HepG2 (cell line): Measurements from ENCODE around the gene HPDL. TPM values are rescaled to one million over a fixed set of nuclear protein-coding genes. Genes with fewer than 3 reads are reported as not detected.

Experiments
- ATAC-seq: fragments of 200-7000 bp; cut with Tn5 transposase; 3 replicates; pipeline ENCODE4 v1.9.1; 2020; ENCODE audit warnings: mild to moderate bottlenecking, moderate library complexity
- BruUV-seq: library from RNA; stranded (reverse); fragments of 400-500 nt; replicated peaks from 2 replicates; lab custom pipeline; 2021; lab: Mats Ljungman, UMichigan
- CTCF ChIA-PET: fragments of 300-600 bp; formaldehyde crosslinking; extraction: SDS; loops from one replicate; lab custom pipeline; 2021; ENCODE audit warnings: low total read pairs, inconsistent platforms, low intra/inter-chr PET ratio; lab: Yijun Ruan, JAX
- POLR2A ChIA-PET: fragments of 350-600 bp; sonication (Branson Sonifier 250); formaldehyde crosslinking; loops from one replicate; lab custom pipeline; 2020; ENCODE audit warnings: antibody characterized with exemption, inconsistent platforms; lab: Yijun Ruan, JAX
- DNase-seq: peaks from one replicate; pipeline ENCODE4 v3.0.0-alpha.2; 2015; ENCODE audit warnings: low spot score
- FAIRE-seq: peaks from 3 replicates; lab custom pipeline; 2011; peaks lifted over from hg19 to GRCh38; lab: Jason Lieb, UNC
- H2AFZ ChIP-seq: one replicate; pipeline ENCODE4 v1.6.1; 2011; ENCODE audit warnings: low read length, inconsistent platforms
- H3K27ac ChIP-seq: fragments of 300-600 bp; 3 replicates; pipeline ENCODE4 v1.8.0; 2011; ENCODE audit warnings: mixed run types, mild to moderate bottlenecking, mixed read lengths, low read length, inconsistent platforms; ENCODE audit not compliant: insufficient read depth; ENCODE audit errors: extremely low read length
- H3K27me3 ChIP-seq, 2 experiments: fragments of 200-600 bp in 1 of 2; 2 replicates in 1 of 2; 3 replicates in 1 of 2; pipeline versions ENCODE4 v1.6.0 to v1.8.0; 2011; ENCODE audit warnings: low read length in 2 of 2, mild to moderate bottlenecking in 2 of 2, moderate library complexity in 2 of 2, inconsistent platforms in 1 of 2; ENCODE audit not compliant: insufficient read depth in 2 of 2, control insufficient read depth in 1 of 2
- H3K36me3 ChIP-seq, 2 experiments: fragments of 200-600 bp in 1 of 2; replicated peaks in 1 of 2; 2 replicates in 1 of 2; 3 replicates in 1 of 2; pipeline versions ENCODE4 v1.5.1 to v1.8.0; 2011; ENCODE audit warnings: low read length in 2 of 2, inconsistent platforms in 1 of 2; ENCODE audit not compliant: insufficient read depth in 2 of 2, control insufficient read depth in 1 of 2
- H3K4me1 ChIP-seq: 2 replicates; pipeline ENCODE4 v1.5.1; 2012; ENCODE audit warnings: low read length, inconsistent platforms; ENCODE audit not compliant: insufficient read depth
- H3K4me2 ChIP-seq: 2 replicates; pipeline ENCODE4 v1.6.0; 2011; ENCODE audit warnings: low read depth, low read length, inconsistent platforms
- H3K4me3 ChIP-seq, 3 experiments: fragments of 200-600 bp in 1 of 3; sonication (generic), shearing (Covaris generic) in 1 of 3; replicated peaks in 1 of 3; 2 replicates each; pipeline ENCODE4 v1.5.1; 2011 to 2016; ENCODE audit warnings: low read length in 3 of 3, inconsistent platforms in 2 of 3, low read depth in 2 of 3, mild to moderate bottlenecking in 2 of 3, control low read depth in 1 of 3, mixed read lengths in 1 of 3; ENCODE audit not compliant: insufficient read depth in 1 of 3
- H3K79me2 ChIP-seq: one replicate; pipeline ENCODE4 v1.6.1; 2011; ENCODE audit warnings: low read length, inconsistent platforms; ENCODE audit not compliant: insufficient read depth
- H3K9ac ChIP-seq: 2 replicates; pipeline ENCODE4 v1.6.0; 2011; ENCODE audit warnings: mild to moderate bottlenecking, low read depth, low read length, inconsistent platforms; ENCODE audit not compliant: insufficient read depth
- H3K9me3 ChIP-seq: 2 replicates; pipeline ENCODE4 v1.5.1; 2012; ENCODE audit warnings: mild to moderate bottlenecking, low read length
- H4K20me1 ChIP-seq: 2 replicates; pipeline ENCODE4 v1.6.0; 2011; ENCODE audit warnings: inconsistent platforms, mild to moderate bottlenecking, low read length, moderate library complexity; ENCODE audit not compliant: insufficient read depth
- ARID3A ChIP-seq: IDR thresholded peaks from 2 replicates; pipeline ENCODE4 v1.6.1; 2012; ENCODE audit warnings: low read depth, low read length, improper control_type of control experiment
- KDM2A ChIP-seq: sonication (generic); formaldehyde crosslinking; IDR thresholded peaks from 2 replicates; pipeline ENCODE4 v1.4.0; 2020; ENCODE audit warnings: low read depth, missing genetic modification reagents, borderline replicate concordance
- ZGPAT ChIP-seq: IDR thresholded peaks from 2 replicates; pipeline ENCODE4 v1.6.1; 2016; ENCODE audit warnings: mild to moderate bottlenecking
- ZNF432 ChIP-seq: sonication (generic); formaldehyde crosslinking; IDR thresholded peaks from 2 replicates; pipeline ENCODE4 v1.5.0; 2020; ENCODE audit warnings: missing genetic modification reagents, mild to moderate bottlenecking, borderline replicate concordance
- ZNF556 ChIP-seq: sonication (generic); formaldehyde crosslinking; IDR thresholded peaks from 2 replicates; pipeline ENCODE4 v1.4.0; 2020; ENCODE audit warnings: mild to moderate bottlenecking, missing genetic modification reagents, borderline replicate concordance
- ZNF709 ChIP-seq: sonication (generic); formaldehyde crosslinking; IDR thresholded peaks from 2 replicates; pipeline ENCODE4 v1.5.0; 2020; ENCODE audit warnings: mild to moderate bottlenecking, missing genetic modification reagents
- ZNF780A ChIP-seq: sonication (generic); formaldehyde crosslinking; IDR thresholded peaks from 2 replicates; pipeline ENCODE4 v1.8.0; 2022; ENCODE audit warnings: mild to moderate bottlenecking, missing genetic modification reagents, moderate library complexity
- WGBS: methylation state at CpG from one replicate; pipeline ENCODE4 v1.1.6; 2017; ENCODE audit warnings: low lambda C conversion rate; 5-methylcytosine and 5-hydroxymethylcytosine counted together
- in situ Hi-C: cut with HindIII; loops from 2 replicates; pipeline ENCODE4 v1.10.0; 2017; ENCODE audit warnings: low pct_unique_long_range_greater_than_20kb; ENCODE audit not compliant: extremely low pct_ligation_motif_present
- intact Hi-C: fragments of 100-400 bp; cut with micrococcal nuclease; formaldehyde crosslinking; loops from one replicate; pipeline ENCODE4 v1.10.0; 2022; ENCODE audit not compliant: unreplicated experiment
- polyA plus RNA-seq, 8 experiments: library from polyadenylated mRNA; depleted of rRNA in 3 of 8; stranded (reverse) in 7 of 8; unstranded in 1 of 8; fragments of >200 nt; fragmentation: Illumina TruSeq in 4 of 8; extraction: Trizol in 4 of 8; gene quantifications; 2 replicates each; pipeline versions ENCODE4 v1.2.1 to v1.2.3, GENCODE V29; 2011 to 2016; ENCODE audit warnings: low read depth in 4 of 8, missing spikeins in 1 of 8, mixed read lengths in 1 of 8; ENCODE audit not compliant: insufficient read depth in 1 of 8
- total RNA-seq, 5 experiments: library from RNA; depleted of rRNA; stranded (reverse); fragments of >200 nt; fragmentation: Illumina TruSeq; extraction: Trizol; gene quantifications; 2 replicates each; pipeline ENCODE4 v1.2.3, GENCODE V29; 2016; ENCODE audit warnings: low read depth in 1 of 5
- TF ChIP-seq, protein P1 (sequence below): IDR thresholded peaks from 2 replicates; pipeline ENCODE4 v1.6.1; 2016; ENCODE audit warnings: mild to moderate bottlenecking, missing biosample characterization, missing genetic modification reagents
- TF ChIP-seq, protein P2 (sequence below): sonication (generic); formaldehyde crosslinking; IDR thresholded peaks from 2 replicates; pipeline ENCODE4 v1.8.0; 2022; ENCODE audit warnings: missing genetic modification reagents, mild to moderate bottlenecking, inconsistent platforms, borderline replicate concordance
- TF ChIP-seq, protein P3 (sequence below): sonication (generic); formaldehyde crosslinking; IDR thresholded peaks from 2 replicates; pipeline ENCODE4 v1.4.0; 2020; ENCODE audit warnings: missing genetic modification reagents, mild to moderate bottlenecking, borderline replicate concordance

The HPDL gene
- total and polyA plus RNA-seq, 2 of the 13 experiments (the other 11 are each of a cell fraction or from before 2014, with no cell fraction given): not detected

GRCh38 chr1:45303520-45304310 is 23.0 kb upstream of the HPDL start (continued):
- TF ChIP-seq ZNF556 (no peak; the same call in 1 of the 2 replicates), ZGPAT (CRISPR knock-in tag) (peak; percentile 90)

- peak; percentile 49 for ATAC-seq
- Histone ChIP-seq H3K9me3 (no peaks in the 10 kb centered on the region), H3K27ac (peak overlapping the region; percentile 90), H4K20me1 (no peaks in the 10 kb centered on the region), H3K36me3 (no peaks in the 10 kb centered on the region), H3K4me1 (peaks cover 46% of the 10 kb centered on the region), H2AFZ (no peak overlapping the region), H3K9ac (peak overlapping the region; percentile 81), H3K4me2 (peak overlapping the region; percentile 86), H3K79me2 (no peaks in the 10 kb centered on the region), H3K27me3 (no peaks in the 10 kb centered on the region), H3K4me3 (peak overlapping the region; percentile 48 to 77 (median 75))
- peak; percentile 47 for DNase-seq
- intact Hi-C loops: loop anchor here (1.0 to 10.0 kb wide), 4 partner anchors 35 to 480 kb away; partner anchors contain the start of gene UROD
- no peak for FAIRE-seq
- in situ Hi-C loops: loop anchor here (5.0 to 10.0 kb wide), 3 partner anchors 188 to 470 kb away; partner anchors contain the start of genes HECTD3, TESK2 and UROD
- BruUV-seq: no TSS peak
- WGBS: 2% methylated on average over 7 of the region's 15 CpGs
- POLR2A ChIA-PET: interaction anchor here (0.7 to 10.2 kb wide), 7 partner anchors 10 to 485 kb away, joined by 4 to 231 read pairs (median 9); partner anchors contain the start of genes HECTD3, MUTYH, PRDX1 and TESK2
- CTCF ChIA-PET: interaction anchor here (0.9 to 3.0 kb wide), 4 partner anchors 189 to 292 kb away, joined by 3 to 13 read pairs (median 8); no protein-coding TSS in a partner anchor
- TF ChIP-seq ZNF780A (CRISPR knock-in tag): no peak
- TF ChIP-seq, protein P1, sequence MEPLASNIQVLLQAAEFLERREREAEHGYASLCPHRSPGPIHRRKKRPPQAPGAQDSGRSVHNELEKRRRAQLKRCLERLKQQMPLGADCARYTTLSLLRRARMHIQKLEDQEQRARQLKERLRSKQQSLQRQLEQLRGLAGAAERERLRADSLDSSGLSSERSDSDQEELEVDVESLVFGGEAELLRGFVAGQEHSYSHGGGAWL (CRISPR knock-in tag): 0 out of 2 replicates have a peak, but pooled peaks have one; percentile 5
- TF ChIP-seq, protein P2, sequence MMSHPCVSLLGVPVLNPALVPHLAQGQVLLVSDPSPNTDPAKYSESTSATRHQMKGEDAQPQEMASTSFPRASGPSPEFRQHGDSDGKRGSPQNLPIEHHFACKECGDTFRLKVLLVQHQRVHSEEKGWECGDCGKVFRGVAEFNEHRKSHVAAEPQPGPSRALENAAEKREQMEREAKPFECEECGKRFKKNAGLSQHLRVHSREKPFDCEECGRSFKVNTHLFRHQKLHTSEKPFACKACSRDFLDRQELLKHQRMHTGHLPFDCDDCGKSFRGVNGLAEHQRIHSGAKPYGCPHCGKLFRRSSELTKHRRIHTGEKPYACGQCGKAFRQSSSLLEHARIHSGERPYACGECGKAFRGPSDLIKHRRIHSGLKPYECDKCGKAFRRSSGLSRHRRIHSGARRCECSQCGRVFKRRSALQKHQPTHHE: no peak
- 0 out of 2 replicates have a peak, but pooled peaks have one; percentile 10 for TF ChIP-seq KDM2A (CRISPR knock-in tag)
- TF ChIP-seq ARID3A: no peak
- TF ChIP-seq, protein P3, sequence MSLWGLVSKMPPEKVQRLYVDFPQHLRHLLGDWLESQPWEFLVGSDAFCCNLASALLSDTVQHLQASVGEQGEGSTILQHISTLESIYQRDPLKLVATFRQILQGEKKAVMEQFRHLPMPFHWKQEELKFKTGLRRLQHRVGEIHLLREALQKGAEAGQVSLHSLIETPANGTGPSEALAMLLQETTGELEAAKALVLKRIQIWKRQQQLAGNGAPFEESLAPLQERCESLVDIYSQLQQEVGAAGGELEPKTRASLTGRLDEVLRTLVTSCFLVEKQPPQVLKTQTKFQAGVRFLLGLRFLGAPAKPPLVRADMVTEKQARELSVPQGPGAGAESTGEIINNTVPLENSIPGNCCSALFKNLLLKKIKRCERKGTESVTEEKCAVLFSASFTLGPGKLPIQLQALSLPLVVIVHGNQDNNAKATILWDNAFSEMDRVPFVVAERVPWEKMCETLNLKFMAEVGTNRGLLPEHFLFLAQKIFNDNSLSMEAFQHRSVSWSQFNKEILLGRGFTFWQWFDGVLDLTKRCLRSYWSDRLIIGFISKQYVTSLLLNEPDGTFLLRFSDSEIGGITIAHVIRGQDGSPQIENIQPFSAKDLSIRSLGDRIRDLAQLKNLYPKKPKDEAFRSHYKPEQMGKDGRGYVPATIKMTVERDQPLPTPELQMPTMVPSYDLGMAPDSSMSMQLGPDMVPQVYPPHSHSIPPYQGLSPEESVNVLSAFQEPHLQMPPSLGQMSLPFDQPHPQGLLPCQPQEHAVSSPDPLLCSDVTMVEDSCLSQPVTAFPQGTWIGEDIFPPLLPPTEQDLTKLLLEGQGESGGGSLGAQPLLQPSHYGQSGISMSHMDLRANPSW (CRISPR knock-in tag): 0 out of 2 replicates have a peak, but pooled peaks have one; percentile 12
- TF ChIP-seq ZNF709 (CRISPR knock-in tag): 0 out of 2 replicates have a peak, but pooled peaks have one; percentile 10
- TF ChIP-seq ZNF432 (CRISPR knock-in tag): no peak
Measured at GRCh38 chr1:45304311-45305081, 22.2 kb upstream of the HPDL start.
